GM10248 (cell line): Measurements from ENCODE around the gene CPSF4.

Experiments
- CTCF ChIA-PET: fragments of 300-600 bp; sonication (Branson Sonifier 250); formaldehyde crosslinking; extraction: SDS; loops from one replicate; lab custom pipeline; 2021; ENCODE audit warnings: antibody characterized with exemption; lab: Yijun Ruan, JAX
- POLR2A ChIA-PET: fragments of 350-650 bp; sonication (Branson Sonifier 250); formaldehyde crosslinking; extraction: SDS; loops from one replicate; lab custom pipeline; 2020; ENCODE audit warnings: antibody characterized with exemption; lab: Yijun Ruan, JAX
- DNase-seq: peaks from one replicate; pipeline ENCODE4 v3.0.0; 2012; ENCODE audit errors: extremely low spot score
- CTCF ChIP-seq: IDR thresholded peaks from 2 replicates; pipeline ENCODE4 v1.5.1; 2012; ENCODE audit warnings: mild to moderate bottlenecking, low read depth; ENCODE audit errors: extremely low read depth, missing control alignments, control extremely low read depth

Gene CPSF4

DNA sequence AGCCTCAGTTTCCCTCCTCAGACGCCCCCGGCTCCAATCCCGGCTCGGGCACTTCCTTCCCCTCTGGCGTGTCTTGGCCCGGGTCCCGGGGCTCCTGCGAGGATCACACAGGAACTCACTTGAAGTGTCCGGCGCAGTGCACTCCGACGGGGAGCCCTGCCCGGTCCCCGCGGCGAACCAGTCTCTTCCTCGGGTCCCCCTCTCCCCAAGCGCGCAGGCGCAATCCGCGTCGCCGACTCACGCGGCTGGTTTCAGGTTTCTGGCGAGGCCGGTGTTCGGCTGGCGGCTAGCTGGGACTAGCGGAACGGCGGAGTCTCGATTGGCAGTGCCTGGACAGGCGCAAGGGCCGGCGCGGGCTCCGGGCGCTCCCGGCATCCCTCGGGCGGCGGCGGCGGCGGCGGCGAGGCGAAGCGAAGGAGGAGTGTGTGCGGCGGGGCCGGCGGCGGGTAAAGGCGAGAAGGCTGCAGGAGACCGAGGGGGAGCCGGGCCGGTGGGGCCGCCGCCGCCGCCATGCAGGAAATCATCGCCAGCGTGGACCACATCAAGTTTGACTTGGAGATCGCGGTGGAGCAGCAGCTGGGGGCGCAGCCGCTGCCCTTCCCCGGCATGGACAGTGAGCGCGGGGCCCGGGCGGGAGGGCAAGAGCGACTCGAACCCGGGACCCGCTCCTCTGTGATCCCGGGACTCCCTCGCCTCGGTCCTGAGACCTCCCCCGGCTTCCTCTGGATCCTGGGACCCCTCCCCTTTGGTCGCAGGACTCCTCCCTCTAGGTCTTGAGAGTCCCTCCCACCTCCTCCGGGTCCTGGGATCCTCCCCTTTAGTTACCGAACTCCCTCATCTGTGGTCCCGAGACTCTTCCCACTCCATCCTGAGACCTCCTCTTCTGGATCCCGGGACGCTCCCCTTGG is at the start of gene CPSF4, which contains the start of gene PTCD1:
Gene CPSF4 (plus strand): TSS at position 371 of the 908 bp plus-strand sequence. CDS start 140 bp downstream, at position 511.
Gene PTCD1 (minus strand): TSS at position 226 of the 908 bp plus-strand sequence. CDS start 3,556 bp downstream, outside the sequence.
- ChIA-PET CTCF (interaction anchor here (0.6 to 1.2 kb wide), 2 partner anchors 20 to 23 kb away, joined by 3 read pairs; no protein-coding TSS in a partner anchor), POLR2A (interaction anchor here (0.6 to 1.0 kb wide), 6 partner anchors 9 to 66 kb away, joined by 3 read pairs; no protein-coding TSS in a partner anchor)
- TF ChIP-seq CTCF = no peak
- DNase-seq = peak; percentile 99

DNA sequence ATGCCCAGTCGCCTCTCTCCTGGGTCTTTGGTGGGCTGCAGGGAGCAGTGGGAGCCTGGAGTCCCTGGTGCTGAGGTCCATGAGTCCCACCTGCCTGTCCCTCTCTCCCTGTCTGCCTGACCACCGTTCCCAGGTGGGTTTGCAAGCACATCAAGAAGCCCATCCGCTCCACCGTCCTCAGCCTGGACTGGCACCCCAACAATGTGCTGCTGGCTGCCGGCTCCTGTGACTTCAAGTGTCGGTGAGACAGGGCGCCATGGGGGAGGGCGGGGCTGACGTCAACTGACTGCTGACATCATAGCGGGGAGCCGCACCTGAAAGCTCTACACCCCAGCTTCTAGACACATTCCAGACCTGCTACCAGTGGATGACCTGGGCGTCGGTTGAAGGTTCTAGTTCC is 49.0 kb upstream of the CPSF4 start:
- CTCF ChIA-PET = interaction anchor here (0.8 to 2.8 kb wide), 3 partner anchors 9 to 24 kb away, joined by 4 to 7 read pairs (median 6); no protein-coding TSS in a partner anchor
- POLR2A ChIA-PET = interaction anchor here (0.6 kb wide), 1 partner anchor 465 kb away, joined by 3 read pairs; no protein-coding TSS in a partner anchor
- no peak for TF ChIP-seq CTCF
- no peak for DNase-seq

DNA sequence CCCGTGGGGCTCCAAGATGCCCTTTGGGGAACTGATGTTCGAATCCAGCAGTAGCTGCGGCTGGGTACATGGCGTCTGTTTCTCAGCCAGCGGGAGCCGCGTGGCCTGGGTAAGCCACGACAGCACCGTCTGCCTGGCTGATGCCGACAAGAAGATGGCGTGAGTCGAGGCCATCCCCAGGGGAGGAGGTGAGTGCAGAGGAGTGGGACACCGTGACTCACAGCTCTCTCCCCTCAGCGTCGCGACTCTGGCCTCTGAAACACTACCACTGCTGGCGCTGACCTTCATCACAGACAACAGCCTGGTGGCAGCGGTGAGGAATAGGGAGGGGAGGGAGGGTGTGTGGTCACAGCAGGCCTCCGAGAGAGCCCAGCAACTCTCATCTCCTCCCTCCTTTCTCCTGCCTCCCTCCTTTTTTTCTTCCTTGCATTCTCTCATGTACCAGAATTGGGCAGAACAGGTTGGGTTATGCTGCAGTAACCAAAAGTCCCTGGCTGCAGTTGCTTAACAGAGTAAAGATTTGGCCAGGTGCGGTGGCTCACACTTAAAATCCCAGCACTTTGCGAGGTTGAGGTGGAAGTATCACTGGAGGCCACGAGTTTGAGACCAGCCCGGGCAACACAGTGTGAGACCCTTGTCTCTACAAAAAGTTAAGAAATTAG is 47.7 kb upstream of the CPSF4 start:
- ChIA-PET CTCF (interaction anchor here (1.6 to 2.8 kb wide), 2 partner anchors 13 to 26 kb away, joined by 4 to 7 read pairs; no protein-coding TSS in a partner anchor), POLR2A (no interaction called here)
- no peak for DNase-seq
- TF ChIP-seq CTCF = no peak

GRCh38 chr7:99392046-99392445 is 46.7 kb upstream of the CPSF4 start:
- no peak for DNase-seq
- CTCF ChIA-PET = interaction anchor here (1.6 kb wide), 1 partner anchor 12 kb away, joined by 4 read pairs; no protein-coding TSS in a partner anchor
- POLR2A ChIA-PET = interaction anchor here (0.6 to 1.6 kb wide), 3 partner anchors 11 to 145 kb away, joined by 4 to 5 read pairs (median 4); partner anchors contain the start of genes BUD31 and PDAP1
- TF ChIP-seq CTCF = no peak

DNA sequence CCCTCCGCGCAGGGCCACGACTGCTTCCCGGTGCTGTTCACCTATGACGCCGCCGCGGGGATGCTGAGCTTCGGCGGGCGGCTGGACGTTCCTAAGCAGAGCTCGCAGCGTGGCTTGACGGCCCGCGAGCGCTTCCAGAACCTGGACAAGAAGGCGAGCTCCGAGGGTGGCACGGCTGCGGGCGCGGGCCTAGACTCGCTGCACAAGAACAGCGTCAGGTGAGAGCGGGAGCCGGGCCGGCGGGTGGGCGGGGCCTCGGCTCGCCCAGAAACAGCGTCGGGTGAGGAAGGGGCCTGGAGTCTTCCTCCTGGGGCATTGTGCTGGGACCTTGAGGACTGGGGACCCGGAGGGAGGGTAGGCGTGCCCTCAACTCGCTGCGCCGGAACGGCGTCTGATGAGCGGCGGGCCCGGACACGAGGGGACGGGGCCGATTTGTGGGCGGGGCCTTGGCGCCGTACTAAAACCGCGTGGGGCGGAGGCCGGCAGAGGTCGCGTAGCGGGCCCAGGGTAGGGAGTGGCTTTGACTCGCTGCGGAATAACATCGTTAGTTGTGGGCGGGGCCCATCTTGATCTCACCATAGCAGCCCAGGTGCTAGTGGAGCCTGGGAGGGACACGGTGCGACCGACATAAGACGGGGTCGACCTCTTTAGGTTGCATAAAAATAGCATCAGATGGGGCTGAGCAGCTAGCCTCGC is 45.9 kb upstream of the CPSF4 start:
- peak; percentile 78 for DNase-seq
- CTCF ChIA-PET = interaction anchor here (1.0 to 1.8 kb wide), 5 partner anchors 9 to 16 kb away, joined by 3 to 5 read pairs (median 4); partner anchors contain the start of genes BUD31 and PDAP1
- TF ChIP-seq CTCF = no peak
- POLR2A ChIA-PET = interaction anchor here (0.9 to 1.6 kb wide), 3 partner anchors 10 to 16 kb away, joined by 3 to 5 read pairs (median 4); partner anchors contain the start of genes BUD31 and PDAP1
